Measurements from ENCODE around the gene SLC35F1. TPM values are rescaled to one million over a fixed set of nuclear protein-coding genes. Genes with fewer than 3 reads are reported as not detected.

SLC35F1 gene
- total RNA-seq, 2 donors from 2014 or later = 1.1 to 1.3 TPM

DNA sequence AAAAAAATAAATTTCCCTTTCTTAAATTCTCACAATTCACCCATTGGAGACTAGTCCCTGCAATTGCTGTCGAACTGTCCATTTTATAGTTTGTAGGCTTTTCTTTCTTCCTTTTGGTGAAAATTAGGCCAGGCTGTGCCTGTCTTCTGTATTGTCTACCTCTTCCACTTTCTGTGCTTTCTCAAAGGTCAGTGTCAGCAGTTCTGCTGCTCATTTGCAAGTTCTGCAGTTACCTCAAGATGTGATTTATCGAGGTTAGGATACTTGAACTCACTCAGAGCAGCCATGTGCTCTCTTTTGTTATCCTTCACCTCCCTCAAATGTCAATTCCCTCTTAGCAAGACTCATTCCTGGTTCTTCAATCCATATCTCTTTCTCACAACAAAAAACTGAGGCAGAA is 179.1 kb downstream of the SLC35F1 start:
- Histone ChIP-seq H3K4me3 (no peak overlapping the region), H3K36me3 (no peaks in the 10 kb centered on the region), H3K27ac (no peak overlapping the region), H3K9me3 (no peaks in the 10 kb centered on the region), H3K4me1 (no peaks in the 10 kb centered on the region), H3K27me3 (no peaks in the 10 kb centered on the region)
- no peak for TF ChIP-seq CTCF (IDR thresholded peaks at IDR 0.05)
- DNase-seq (ENCODE audit: low spot score) = no peak

- no peak overlapping the region for H3K27ac ChIP-seq
- no peak for TF ChIP-seq CTCF (IDR thresholded peaks at IDR 0.05)
- H3K4me3 ChIP-seq = no peak overlapping the region
- H3K27me3 ChIP-seq = no peaks in the 10 kb centered on the region
- no peaks in the 10 kb centered on the region for H3K4me1 ChIP-seq
- H3K9me3 ChIP-seq = no peaks in the 10 kb centered on the region
- no peak for DNase-seq (ENCODE audit: low spot score)
- no peaks in the 10 kb centered on the region for H3K36me3 ChIP-seq
Measured at GRCh38 chr6:118092086-118092485, 185.0 kb downstream of the SLC35F1 start.

- TF ChIP-seq CTCF (IDR thresholded peaks at IDR 0.05) = no peak
- Histone ChIP-seq H3K27me3 (no peaks in the 10 kb centered on the region), H3K4me1 (no peaks in the 10 kb centered on the region), H3K27ac (no peak overlapping the region), H3K9me3 (no peaks in the 10 kb centered on the region), H3K4me3 (no peak overlapping the region), H3K36me3 (no peaks in the 10 kb centered on the region)
- no peak for DNase-seq (ENCODE audit: low spot score)
Measured at GRCh38 chr6:118097576-118097975, 190.5 kb downstream of the SLC35F1 start.

GRCh38 chr6:118100717-118101116 is 193.7 kb downstream of the SLC35F1 start:
- Histone ChIP-seq H3K27ac (no peak overlapping the region), H3K9me3 (no peaks in the 10 kb centered on the region), H3K4me1 (peaks cover 0 to 4% of the 10 kb centered on the region in 2 donors), H3K27me3 (no peaks in the 10 kb centered on the region), H3K4me3 (no peak overlapping the region), H3K36me3 (no peaks in the 10 kb centered on the region)
- no peak for DNase-seq (ENCODE audit: low spot score)
- TF ChIP-seq CTCF (IDR thresholded peaks at IDR 0.05) = no peak

GRCh38 chr6:118101220-118101619 is 194.2 kb downstream of the SLC35F1 start:
- Histone ChIP-seq H3K4me3 (no peak overlapping the region), H3K9me3 (no peaks in the 10 kb centered on the region), H3K27me3 (no peaks in the 10 kb centered on the region), H3K4me1 (peaks cover 0 to 4% of the 10 kb centered on the region in 2 donors), H3K27ac (no peak overlapping the region), H3K36me3 (no peaks in the 10 kb centered on the region)
- no peak for DNase-seq (ENCODE audit: low spot score)
- no peak for TF ChIP-seq CTCF (IDR thresholded peaks at IDR 0.05)

GRCh38 chr6:118101831-118102345 is 194.8 kb downstream of the SLC35F1 start:
- no peak for TF ChIP-seq CTCF (IDR thresholded peaks at IDR 0.05)
- Histone ChIP-seq H3K9me3 (no peaks in the 10 kb centered on the region), H3K4me1 (peaks cover 0 to 4% of the 10 kb centered on the region in 2 donors), H3K27ac (no peak overlapping the region), H3K4me3 (no peak overlapping the region), H3K27me3 (no peaks in the 10 kb centered on the region), H3K36me3 (no peaks in the 10 kb centered on the region)
- no peak for DNase-seq (ENCODE audit: low spot score)
